Activated naive CD4-positive, alpha-beta T cell (primary cell): Measurements from ENCODE around the gene MAFF.

Source experiments
- DNase-seq, 4 experiments: peaks; one replicate each; lab custom pipeline; 2025; lab: John Stamatoyannopoulos, UW

MAFF gene

GRCh38 chr22:38203855-38204514, 2.2 kb downstream of the MAFF start:
- DNase-seq, result no peak

- DNase-seq, result no peak
Observed at GRCh38 chr22:38204784-38205183, 3.0 kb downstream of the MAFF start.

GRCh38 chr22:38205261-38206128, 3.7 kb downstream of the MAFF start:
- no peak for DNase-seq

- no peak for DNase-seq
Observed at GRCh38 chr22:38207898-38208432, 6.2 kb downstream of the MAFF start.

- DNase-seq, result no peak
Observed at GRCh38 chr22:38208551-38208968, 6.8 kb downstream of the MAFF start.

GRCh38 chr22:38211556-38211955, 9.8 kb downstream of the MAFF start:
- no peak for DNase-seq

GRCh38 chr22:38212442-38212841, 10.6 kb downstream of the MAFF start:
- no peak for DNase-seq

GRCh38 chr22:38213319-38213989, 11.7 kb downstream of the MAFF start:
- DNase-seq, result no peak

- no peak for DNase-seq
Observed at GRCh38 chr22:38213990-38214301, 12.2 kb downstream of the MAFF start.

GRCh38 chr22:38214302-38215056, 12.7 kb downstream of the MAFF start:
- DNase-seq, result peak in 3 of 4 experiments; percentile 9 to 58 (median 35)

- no peak for DNase-seq
Observed at GRCh38 chr22:38215156-38216038, 13.6 kb downstream of the MAFF start.

GRCh38 chr22:38218661-38219622, 17.1 kb downstream of the MAFF start:
- no peak for DNase-seq

GRCh38 chr22:38219632-38220031, 17.8 kb downstream of the MAFF start:
- DNase-seq, result no peak

GRCh38 chr22:38220163-38220562, 18.4 kb downstream of the MAFF start:
- DNase-seq, result no peak

- DNase-seq, result no peak
Observed at GRCh38 chr22:38220653-38221386, 19.0 kb downstream of the MAFF start.

- DNase-seq, result no peak
Observed at GRCh38 chr22:38221407-38221806, 19.6 kb downstream of the MAFF start.

GRCh38 chr22:38221908-38222796, 20.4 kb downstream of the MAFF start:
- DNase-seq, result no peak

GRCh38 chr22:38222797-38223119, 21.0 kb downstream of the MAFF start:
- DNase-seq, result no peak
